HepG2 (cell line): Measurements from ENCODE around the gene FUCA2.

Experiments used
- ARNT ChIP-seq: fragments of 450-650 bp; IDR thresholded peaks from 2 replicates; pipeline ENCODE4 v1.6.1; 2017
- CBFB ChIP-seq: sonication (generic); formaldehyde crosslinking; IDR thresholded peaks from 2 replicates; pipeline ENCODE4 v1.4.0; 2020; ENCODE audit warnings: missing genetic modification reagents
- EP300 ChIP-seq, 3 experiments: sonication (generic) in 1 of 3; formaldehyde crosslinking in 1 of 3; IDR thresholded peaks; 2 replicates each; pipeline versions ENCODE4 v1.5.1 to v1.6.1; 2011 to 2020; ENCODE audit warnings: low read depth in 2 of 3, low read length in 2 of 3, borderline replicate concordance in 1 of 3, improper control_type of control experiment in 1 of 3, mild to moderate bottlenecking in 1 of 3, missing genetic modification reagents in 1 of 3, moderate library complexity in 1 of 3
- ETV5 ChIP-seq: IDR thresholded peaks from 2 replicates; pipeline ENCODE4 v1.6.1; 2018; ENCODE audit warnings: missing biosample characterization, missing genetic modification reagents, inconsistent platforms, borderline replicate concordance
- KMT2A ChIP-seq: sonication (generic); formaldehyde crosslinking; IDR thresholded peaks from 2 replicates; pipeline ENCODE4 v1.4.0; 2020; ENCODE audit warnings: missing genetic modification reagents
- SOX5 ChIP-seq: IDR thresholded peaks from 2 replicates; pipeline ENCODE4 v1.6.1; 2016; ENCODE audit warnings: borderline replicate concordance
- ZFP37 ChIP-seq: sonication (generic); formaldehyde crosslinking; IDR thresholded peaks from 2 replicates; pipeline ENCODE4 v1.4.0; 2020; ENCODE audit warnings: missing genetic modification reagents, borderline replicate concordance
- TF ChIP-seq, protein P1 (sequence below): sonication (generic); formaldehyde crosslinking; IDR thresholded peaks from 2 replicates; pipeline ENCODE4 v1.4.0; 2020; ENCODE audit warnings: mild to moderate bottlenecking, missing genetic modification reagents

DNA sequence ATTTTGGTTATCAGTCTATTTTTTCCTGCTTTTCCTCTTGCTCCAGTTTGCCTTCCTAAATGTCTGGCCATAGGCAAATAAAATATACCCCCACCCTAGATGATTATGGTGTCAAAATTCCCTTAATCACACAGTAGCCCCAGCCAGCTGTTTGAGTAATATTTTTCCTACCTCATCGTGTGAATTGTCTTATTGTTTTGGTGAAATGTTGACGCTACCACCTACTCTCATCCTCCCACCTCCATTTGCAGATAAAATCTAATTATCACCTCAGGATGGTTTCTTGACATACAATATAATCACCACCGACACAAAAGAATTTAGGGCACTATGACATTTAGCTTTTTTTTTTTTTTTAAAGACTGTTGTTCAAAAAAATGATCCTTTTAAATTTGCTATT, 44.1 kb upstream of the FUCA2 start:
- TF ChIP-seq ARNT = no peak
- no peak for TF ChIP-seq ETV5 (CRISPR knock-in tag)
- no peak for TF ChIP-seq EP300 (IDR thresholded peaks at IDR 0.05; ENCODE audit: low read depth in 2 of 2, low read length in 2 of 2)
- no peak for TF ChIP-seq EP300 (CRISPR knock-in tag; IDR thresholded peaks at IDR 0.05; ENCODE audit: borderline replicate concordance)
- no peak for TF ChIP-seq ZFP37 (CRISPR knock-in tag)
- TF ChIP-seq, protein P1, sequence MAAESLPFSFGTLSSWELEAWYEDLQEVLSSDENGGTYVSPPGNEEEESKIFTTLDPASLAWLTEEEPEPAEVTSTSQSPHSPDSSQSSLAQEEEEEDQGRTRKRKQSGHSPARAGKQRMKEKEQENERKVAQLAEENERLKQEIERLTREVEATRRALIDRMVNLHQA (CRISPR knock-in tag) = no peak
- TF ChIP-seq CBFB (CRISPR knock-in tag) = no peak
- no peak for TF ChIP-seq SOX5
- TF ChIP-seq KMT2A (CRISPR knock-in tag) = no peak
